Suprapubic skin (tissue), 4 donors: ENCODE results near the gene KLHL10. TPM values are rescaled to one million over a fixed set of nuclear protein-coding genes. Genes with fewer than 3 reads are reported as not detected.

Experiments
- DNase-seq, 2 donors: peaks; one replicate each; pipeline ENCODE4 v3.0.0-alpha.2; 2019; ENCODE audit warnings: low spot score in 2 of 2
- H3K27ac ChIP-seq: fragments of 200-600 bp; sonication (generic); one replicate; pipeline ENCODE4 v1.5.1; 2019
- H3K27me3 ChIP-seq: fragments of 200-600 bp; sonication (generic); one replicate; pipeline ENCODE4 v1.5.1; 2019
- H3K36me3 ChIP-seq: fragments of 200-600 bp; sonication (generic); one replicate; pipeline ENCODE4 v1.5.1; 2019
- H3K4me1 ChIP-seq: fragments of 200-600 bp; sonication (generic); one replicate; pipeline ENCODE4 v1.5.1; 2019
- H3K4me3 ChIP-seq: fragments of 200-600 bp; sonication (generic); one replicate; pipeline ENCODE4 v1.5.1; 2019; ENCODE audit warnings: mild to moderate bottlenecking
- H3K9me3 ChIP-seq: fragments of 200-600 bp; sonication (generic); one replicate; pipeline ENCODE4 v1.5.1; 2019
- EP300 ChIP-seq: sonication (generic); formaldehyde crosslinking; IDR thresholded peaks from one replicate; pipeline ENCODE4 v1.6.1; 2017; ENCODE audit warnings: antibody characterized with exemption
- POLR2A ChIP-seq, 2 donors: fragments of 450-650 bp; IDR thresholded peaks; one replicate each; pipeline ENCODE4 v1.6.1; 2017; ENCODE audit warnings: antibody characterized with exemption in 2 of 2, mild to moderate bottlenecking in 2 of 2, moderate library complexity in 2 of 2
- POLR2AphosphoS5 ChIP-seq, 3 donors: sonication (generic); formaldehyde crosslinking; IDR thresholded peaks; one replicate each; pipeline ENCODE4 v1.6.1; 2017; ENCODE audit warnings: antibody characterized with exemption in 3 of 3
- WGBS: methylation state at CpG from one replicate; pipeline ENCODE4 v1.1.5; 2018; 5-methylcytosine and 5-hydroxymethylcytosine counted together
- total RNA-seq, 4 donors: library from RNA; depleted of rRNA; stranded (reverse); fragments of >200 nt; gene quantifications; one replicate each; pipeline ENCODE4 v1.1.0, GENCODE V29; 2016
- TF ChIP-seq, protein P1 (sequence below), 2 donors: fragments of 200-600 bp in 1 of 2; fragments of 450-650 bp in 1 of 2; sonication (generic) in 1 of 2; IDR thresholded peaks; one replicate each; pipeline ENCODE4 v1.5.1; 2016 to 2019; ENCODE audit warnings: antibody characterized with exemption in 2 of 2, mild to moderate bottlenecking in 1 of 2, moderate library complexity in 1 of 2

Gene KLHL10
- total RNA-seq, 4 donors from 2014 or later = 0.30 TPM; not detected in 3

DNA sequence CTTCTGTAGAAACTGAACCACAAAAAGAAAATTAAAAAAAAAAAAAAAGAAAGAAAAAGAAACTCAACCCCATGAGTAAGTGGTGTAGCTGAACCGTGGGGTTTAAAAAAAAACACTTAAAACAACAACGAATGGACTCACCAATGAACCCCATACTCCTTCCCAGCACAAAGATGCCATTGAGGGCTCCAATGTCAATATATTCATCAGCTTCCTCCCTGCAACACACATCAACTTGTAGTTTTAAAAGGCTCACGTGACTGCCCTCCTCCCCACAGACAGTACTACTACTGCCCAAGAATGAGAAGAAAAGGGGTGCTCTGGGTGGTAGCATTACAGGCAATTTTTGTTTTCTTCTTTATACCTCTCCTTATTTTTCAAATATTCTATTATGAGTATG, 30.9 kb downstream of the KLHL10 start:
- TF ChIP-seq POLR2AphosphoS5 (IDR thresholded peaks at IDR 0.05) (no peak), EP300 (no peak), POLR2A (IDR thresholded peaks at IDR 0.05) (no peak)
- TF ChIP-seq, protein P1, sequence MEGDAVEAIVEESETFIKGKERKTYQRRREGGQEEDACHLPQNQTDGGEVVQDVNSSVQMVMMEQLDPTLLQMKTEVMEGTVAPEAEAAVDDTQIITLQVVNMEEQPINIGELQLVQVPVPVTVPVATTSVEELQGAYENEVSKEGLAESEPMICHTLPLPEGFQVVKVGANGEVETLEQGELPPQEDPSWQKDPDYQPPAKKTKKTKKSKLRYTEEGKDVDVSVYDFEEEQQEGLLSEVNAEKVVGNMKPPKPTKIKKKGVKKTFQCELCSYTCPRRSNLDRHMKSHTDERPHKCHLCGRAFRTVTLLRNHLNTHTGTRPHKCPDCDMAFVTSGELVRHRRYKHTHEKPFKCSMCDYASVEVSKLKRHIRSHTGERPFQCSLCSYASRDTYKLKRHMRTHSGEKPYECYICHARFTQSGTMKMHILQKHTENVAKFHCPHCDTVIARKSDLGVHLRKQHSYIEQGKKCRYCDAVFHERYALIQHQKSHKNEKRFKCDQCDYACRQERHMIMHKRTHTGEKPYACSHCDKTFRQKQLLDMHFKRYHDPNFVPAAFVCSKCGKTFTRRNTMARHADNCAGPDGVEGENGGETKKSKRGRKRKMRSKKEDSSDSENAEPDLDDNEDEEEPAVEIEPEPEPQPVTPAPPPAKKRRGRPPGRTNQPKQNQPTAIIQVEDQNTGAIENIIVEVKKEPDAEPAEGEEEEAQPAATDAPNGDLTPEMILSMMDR (IDR thresholded peaks at IDR 0.05) = no peak
- Histone ChIP-seq H3K9me3 (no peaks in the 10 kb centered on the region), H3K27ac (no peak overlapping the region), H3K36me3 (peaks cover 61% of the 10 kb centered on the region), H3K4me3 (no peak overlapping the region), H3K27me3 (no peaks in the 10 kb centered on the region), H3K4me1 (peaks cover 13% of the 10 kb centered on the region)
- DNase-seq = no peak
- 52% methylated on average over 3 of the region's 3 CpGs for WGBS

DNA sequence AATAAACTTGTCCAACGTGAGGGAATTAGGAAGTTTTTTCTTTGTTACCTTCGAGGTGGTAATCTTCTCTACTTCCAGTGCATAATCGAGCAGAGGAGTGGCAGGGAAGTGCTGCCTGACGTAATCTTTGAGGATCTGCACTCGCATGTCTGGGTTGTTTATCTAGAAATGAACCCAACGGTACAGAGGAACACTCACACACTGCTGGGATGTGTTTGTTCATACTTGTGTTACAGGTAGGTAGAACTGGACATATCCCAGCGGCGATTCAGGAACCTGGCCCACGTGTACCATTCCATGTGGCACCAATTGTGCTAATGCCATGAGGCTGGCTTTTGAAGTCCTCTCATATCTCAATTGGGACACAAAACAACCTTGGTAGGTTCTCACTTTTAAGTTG, 31.8 kb downstream of the KLHL10 start:
- Histone ChIP-seq H3K27ac (no peak overlapping the region), H3K4me1 (peaks cover 5% of the 10 kb centered on the region), H3K36me3 (peaks cover 69% of the 10 kb centered on the region), H3K4me3 (no peak overlapping the region), H3K9me3 (no peaks in the 10 kb centered on the region), H3K27me3 (no peaks in the 10 kb centered on the region)
- TF ChIP-seq POLR2A (IDR thresholded peaks at IDR 0.05) (no peak), POLR2AphosphoS5 (IDR thresholded peaks at IDR 0.05) (no peak), EP300 (no peak)
- TF ChIP-seq, protein P1 (IDR thresholded peaks at IDR 0.05) = no peak
- 57% methylated on average over 9 of the region's 9 CpGs for WGBS
- no peak for DNase-seq

DNA sequence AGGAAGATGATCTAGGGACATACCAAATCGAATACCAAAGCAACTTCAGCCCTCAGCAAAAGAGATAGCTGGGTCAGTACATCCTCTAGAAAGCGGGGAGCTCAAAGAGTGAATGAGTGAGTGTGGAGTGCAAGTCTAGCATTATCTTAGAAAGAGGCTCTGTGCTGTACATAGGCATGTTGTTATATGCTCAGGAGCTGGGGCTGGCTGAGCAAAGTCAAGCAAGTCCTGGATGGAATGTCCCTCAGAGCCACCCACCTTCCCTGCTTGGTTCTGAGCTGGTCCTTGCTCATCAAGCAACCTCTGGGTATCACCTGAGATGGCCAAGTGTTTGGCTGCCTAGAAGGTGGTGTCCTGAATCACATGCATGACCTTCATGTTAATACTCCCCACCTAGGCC, 32.5 kb downstream of the KLHL10 start:
- no peaks in the 10 kb centered on the region for H3K27me3 ChIP-seq
- no peak overlapping the region for H3K4me3 ChIP-seq
- H3K36me3 ChIP-seq = peaks cover 76% of the 10 kb centered on the region
- no peak for TF ChIP-seq POLR2A (IDR thresholded peaks at IDR 0.05)
- no peak for TF ChIP-seq EP300
- TF ChIP-seq POLR2AphosphoS5 (IDR thresholded peaks at IDR 0.05) = no peak
- TF ChIP-seq, protein P1 (IDR thresholded peaks at IDR 0.05) = no peak
- DNase-seq = no peak
- 91% methylated on average over 2 of the region's 2 CpGs for WGBS
- no peaks in the 10 kb centered on the region for H3K9me3 ChIP-seq
- peaks cover 3% of the 10 kb centered on the region for H3K4me1 ChIP-seq
- no peak overlapping the region for H3K27ac ChIP-seq

DNA sequence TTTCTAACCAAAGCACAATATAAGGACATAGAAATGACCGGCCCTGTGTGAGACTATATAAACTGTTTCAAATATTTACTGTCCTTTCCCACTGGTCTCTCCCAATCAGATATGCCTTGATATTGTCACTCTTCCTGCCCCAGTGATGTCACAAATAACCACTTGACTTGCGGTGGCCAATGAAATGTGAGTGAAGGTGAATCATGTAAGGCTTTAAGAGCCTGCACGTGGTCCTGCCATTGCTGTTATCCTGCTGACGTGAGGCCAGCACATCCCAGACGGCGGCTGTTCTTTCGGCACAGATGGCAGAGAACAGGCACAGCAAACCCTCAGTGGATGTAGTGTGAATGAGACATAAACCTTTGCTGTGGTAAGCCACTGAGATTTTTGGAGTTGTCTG, 33.0 kb downstream of the KLHL10 start:
- WGBS = 88% methylated on average over 7 of the region's 7 CpGs
- H3K36me3 ChIP-seq = peaks cover 76% of the 10 kb centered on the region
- H3K4me3 ChIP-seq = no peak overlapping the region

DNA sequence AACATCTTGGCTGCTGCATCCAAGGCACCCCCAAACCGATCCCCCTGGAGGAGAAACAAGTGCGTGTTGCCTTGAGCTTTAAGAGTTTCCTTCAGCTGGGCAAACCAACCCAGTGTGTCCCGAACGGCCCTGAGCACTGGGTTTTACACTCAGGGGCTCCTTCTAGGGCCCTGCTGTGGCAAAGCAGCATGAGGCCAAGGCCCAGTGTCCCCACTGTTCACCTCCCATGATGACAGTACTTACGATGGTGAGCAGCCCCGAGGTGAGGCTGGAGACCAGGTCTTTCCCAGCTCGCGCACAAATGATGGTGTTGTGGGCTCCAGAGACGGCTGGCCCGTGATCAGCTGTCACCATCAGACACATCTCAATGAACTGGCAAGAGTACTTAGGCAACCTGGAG, 34.2 kb downstream of the KLHL10 start:
- H3K27ac ChIP-seq = no peak overlapping the region
- 97% methylated on average over 10 of the region's 10 CpGs for WGBS
- no peak overlapping the region for H3K4me3 ChIP-seq
- H3K9me3 ChIP-seq = no peaks in the 10 kb centered on the region
- TF ChIP-seq POLR2AphosphoS5 (IDR thresholded peaks at IDR 0.05) (no peak), EP300 (no peak)
- TF ChIP-seq, protein P1 (IDR thresholded peaks at IDR 0.05) = no peak
- no peaks in the 10 kb centered on the region for H3K27me3 ChIP-seq
- no peak for DNase-seq
- peaks cover 81% of the 10 kb centered on the region for H3K36me3 ChIP-seq
- H3K4me1 ChIP-seq = no peaks in the 10 kb centered on the region

More for the DNA sequence above, 33.0 kb downstream of the KLHL10 start:
- no peak for DNase-seq
- TF ChIP-seq, protein P1 (IDR thresholded peaks at IDR 0.05) = no peak
- TF ChIP-seq POLR2AphosphoS5 (IDR thresholded peaks at IDR 0.05) (no peak), POLR2A (IDR thresholded peaks at IDR 0.05) (no peak), EP300 (no peak)
- no peaks in the 10 kb centered on the region for H3K27me3 ChIP-seq
- H3K27ac ChIP-seq = no peak overlapping the region
- H3K4me1 ChIP-seq = peaks cover under 1% of the 10 kb centered on the region
- H3K9me3 ChIP-seq = no peaks in the 10 kb centered on the region
